SIG-M5 (cell line): ENCODE results near the gene PPM1B.
"Not testable (repeated sequence)": the region's sequence is repeated elsewhere in the genome, so short reads cannot be mapped to it uniquely, and the experiment has no call there.

ENCODE experiments used
- DNase-seq: peaks from one replicate; lab custom pipeline; 2025; lab: John Stamatoyannopoulos, UW

PPM1B gene

GRCh38 chr2:44254023-44254422 is 85.3 kb downstream of the PPM1B start:
- DNase-seq, result no peak

GRCh38 chr2:44255704-44256103 is 87.0 kb downstream of the PPM1B start:
- DNase-seq, result not testable (repeated sequence)

GRCh38 chr2:44257802-44258201 is 89.1 kb downstream of the PPM1B start:
- not testable (repeated sequence) for DNase-seq

GRCh38 chr2:44267269-44267795 is 98.7 kb downstream of the PPM1B start:
- DNase-seq, result no peak

GRCh38 chr2:44267796-44268648 is 99.3 kb downstream of the PPM1B start:
- no peak for DNase-seq

GRCh38 chr2:44269831-44270230 is 101.2 kb downstream of the PPM1B start:
- no peak for DNase-seq

- DNase-seq, result no peak
Observed at GRCh38 chr2:44271296-44271695, 102.6 kb downstream of the PPM1B start.

- DNase-seq, result no peak
Observed at GRCh38 chr2:44273076-44273475, 104.4 kb downstream of the PPM1B start.

GRCh38 chr2:44273596-44273995 is 104.9 kb downstream of the PPM1B start:
- DNase-seq, result no peak

GRCh38 chr2:44275927-44276303 is 107.2 kb downstream of the PPM1B start:
- DNase-seq, result no peak

GRCh38 chr2:44277541-44277940 is 108.9 kb downstream of the PPM1B start:
- no peak for DNase-seq

- no peak for DNase-seq
Observed at GRCh38 chr2:44280869-44281268, 112.2 kb downstream of the PPM1B start.
